Thyroid gland (tissue), 4 donors: ENCODE data around the gene PAGE5. TPM values are rescaled to one million over a fixed set of nuclear protein-coding genes. Genes with fewer than 3 reads are reported as not detected.

Experiments used
- DNase-seq, 2 donors: peaks; one replicate each; pipeline ENCODE4 v3.0.0-alpha.2; 2019
- H3K27ac ChIP-seq, 3 donors: fragments of 200-600 bp; sonication (generic); 1 replicate in 2 of 3; 2 replicates in 1 of 3; pipeline ENCODE4 v1.5.1; 2016 to 2019; ENCODE audit warnings: mild to moderate bottlenecking in 1 of 3, moderate library complexity in 1 of 3
- H3K27me3 ChIP-seq: fragments of 200-600 bp; sonication (generic); one replicate; pipeline ENCODE4 v1.5.1; 2019
- H3K36me3 ChIP-seq, 2 donors: fragments of 200-600 bp; sonication (generic); one replicate each; pipeline ENCODE4 v1.5.1; 2016 to 2019
- H3K4me1 ChIP-seq, 2 donors: fragments of 200-600 bp; sonication (generic); one replicate each; pipeline ENCODE4 v1.5.1; 2017 to 2019
- H3K4me3 ChIP-seq, 3 donors: fragments of 200-600 bp; sonication (generic); replicated peaks in 1 of 3; 1 replicate in 2 of 3; 2 replicates in 1 of 3; pipeline ENCODE4 v1.5.1; 2016; ENCODE audit warnings: mild to moderate bottlenecking in 1 of 3
- H3K9me3 ChIP-seq: fragments of 200-600 bp; sonication (generic); one replicate; pipeline ENCODE4 v1.5.1; 2017
- POLR2A ChIP-seq, 2 donors: fragments of 450-650 bp; IDR thresholded peaks; one replicate each; pipeline ENCODE4 v1.6.1; 2017; ENCODE audit warnings: antibody characterized with exemption in 2 of 2, mild to moderate bottlenecking in 2 of 2, moderate library complexity in 1 of 2
- WGBS, 2 donors: methylation state at CpG; one replicate each; pipeline ENCODE4 v1.1.5; 2017; 5-methylcytosine and 5-hydroxymethylcytosine counted together
- intact Hi-C: fragments of 100-400 bp; cut with DNase I; formaldehyde crosslinking; loops from one replicate; pipeline ENCODE4 v1.15.1; 2023
- total RNA-seq, 4 donors: library from RNA; depleted of rRNA; stranded (reverse); fragments of >200 nt; gene quantifications; one replicate each; pipeline ENCODE4 v1.2.3, GENCODE V29; 2016
- TF ChIP-seq, protein P1 (sequence below), 6 experiments: fragments of 200-600 bp in 3 of 6; fragments of 450-650 bp in 3 of 6; sonication (generic) in 3 of 6; IDR thresholded peaks; one replicate each; pipeline ENCODE4 v1.5.1; 2016 to 2019; ENCODE audit warnings: antibody characterized with exemption in 6 of 6, mild to moderate bottlenecking in 2 of 6, inconsistent platforms in 1 of 6, moderate library complexity in 1 of 6

Gene PAGE5
- total RNA-seq, 4 donors from 2014 or later = not detected

DNA sequence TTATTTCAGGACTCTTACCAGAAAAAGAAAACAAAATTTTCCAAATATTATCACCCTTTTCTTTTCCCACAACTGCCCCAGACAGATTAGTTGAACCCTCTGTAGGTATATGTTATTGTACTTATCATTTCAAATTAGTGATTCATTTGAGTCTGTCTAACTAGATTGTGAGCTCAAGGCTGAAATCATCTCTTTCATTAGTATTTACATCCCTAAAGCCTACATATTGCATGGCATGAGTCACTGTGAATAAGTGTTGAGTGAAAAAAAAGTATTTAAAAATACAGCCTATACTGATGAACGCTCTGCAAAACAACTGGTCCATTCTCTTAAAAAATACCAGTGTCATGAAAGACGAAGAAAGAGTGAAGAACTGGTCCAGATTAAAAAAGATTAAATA, 40.7 kb downstream of the PAGE5 start:
- WGBS, 2 donors = 89 to 91% methylated on average over 2 of the region's 2 CpGs
- TF ChIP-seq POLR2A (IDR thresholded peaks at IDR 0.05) = no peak
- TF ChIP-seq, protein P1, sequence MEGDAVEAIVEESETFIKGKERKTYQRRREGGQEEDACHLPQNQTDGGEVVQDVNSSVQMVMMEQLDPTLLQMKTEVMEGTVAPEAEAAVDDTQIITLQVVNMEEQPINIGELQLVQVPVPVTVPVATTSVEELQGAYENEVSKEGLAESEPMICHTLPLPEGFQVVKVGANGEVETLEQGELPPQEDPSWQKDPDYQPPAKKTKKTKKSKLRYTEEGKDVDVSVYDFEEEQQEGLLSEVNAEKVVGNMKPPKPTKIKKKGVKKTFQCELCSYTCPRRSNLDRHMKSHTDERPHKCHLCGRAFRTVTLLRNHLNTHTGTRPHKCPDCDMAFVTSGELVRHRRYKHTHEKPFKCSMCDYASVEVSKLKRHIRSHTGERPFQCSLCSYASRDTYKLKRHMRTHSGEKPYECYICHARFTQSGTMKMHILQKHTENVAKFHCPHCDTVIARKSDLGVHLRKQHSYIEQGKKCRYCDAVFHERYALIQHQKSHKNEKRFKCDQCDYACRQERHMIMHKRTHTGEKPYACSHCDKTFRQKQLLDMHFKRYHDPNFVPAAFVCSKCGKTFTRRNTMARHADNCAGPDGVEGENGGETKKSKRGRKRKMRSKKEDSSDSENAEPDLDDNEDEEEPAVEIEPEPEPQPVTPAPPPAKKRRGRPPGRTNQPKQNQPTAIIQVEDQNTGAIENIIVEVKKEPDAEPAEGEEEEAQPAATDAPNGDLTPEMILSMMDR (IDR thresholded peaks at IDR 0.05) = no peak
- intact Hi-C loops = no loop called here
- no peak for DNase-seq
- no peak overlapping the region for H3K4me3 ChIP-seq
- H3K27me3 ChIP-seq = no peaks in the 10 kb centered on the region
- H3K4me1 ChIP-seq = no peaks in the 10 kb centered on the region
- H3K27ac ChIP-seq = no peak overlapping the region
- H3K36me3 ChIP-seq = no peaks in the 10 kb centered on the region
- H3K9me3 ChIP-seq = no peaks in the 10 kb centered on the region

DNA sequence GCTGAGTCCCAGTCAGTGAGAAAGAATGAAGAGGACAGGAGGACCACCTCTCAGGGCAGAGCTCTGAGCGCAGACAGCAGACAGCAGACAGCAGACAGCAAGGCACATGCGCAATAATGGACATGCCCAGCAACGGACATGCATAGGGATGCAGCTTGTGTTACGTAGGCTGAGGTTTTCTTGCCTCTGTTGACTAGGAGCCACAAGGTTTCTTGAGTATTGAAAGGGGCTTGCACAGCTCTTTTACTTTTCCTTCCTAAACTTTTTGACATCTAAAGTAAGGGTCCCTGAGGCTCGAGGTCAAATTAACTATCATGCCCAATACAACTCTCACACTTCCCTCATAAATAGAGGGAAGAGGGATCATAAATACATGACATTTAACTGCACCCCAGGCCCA, 44.7 kb downstream of the PAGE5 start, which contains the start of gene PAGE3:
Gene PAGE3 (minus strand): TSS at position 101 of the 400 bp plus-strand sequence. CDS start 1,013 bp downstream, outside the sequence.
- H3K4me3 ChIP-seq = no peak within 1 kb of the TSS
- H3K4me1 ChIP-seq = no peaks in the 10 kb centered on the region
- no peaks in the 10 kb centered on the region for H3K36me3 ChIP-seq
- intact Hi-C loops = no loop called here
- H3K27me3 ChIP-seq = no peaks in the 10 kb centered on the region
- DNase-seq = no peak
- WGBS, 2 donors = 87 to 100% methylated on average over 2 to 5 of the region's 5 CpGs
- H3K9me3 ChIP-seq = no peaks in the 10 kb centered on the region
- no peak for TF ChIP-seq POLR2A (IDR thresholded peaks at IDR 0.05)
- TF ChIP-seq, protein P1 (IDR thresholded peaks at IDR 0.05) = no peak
- no peak within 1 kb of the TSS for H3K27ac ChIP-seq

Other genes with a start within 250 kb of the PAGE5 start
- 1 to 10 TPM in 2 of 4 donors, under 1 TPM in 2; 0.56 to 1.3 (median 0.93) TPM for gene PFKFB1, start 226.2 kb upstream of the PAGE5 start, total RNA-seq
- 10 to 100 TPM in 2 of 4 donors, 1 to 10 TPM in 2; 7.0 to 13.9 (median 9.7) TPM for gene APEX2, start 220.0 kb upstream of the PAGE5 start, total RNA-seq
- not detected for gene ALAS2, start 189.4 kb upstream of the PAGE5 start, total RNA-seq
- gene PAGE2B, start 145.3 kb upstream of the PAGE5 start, total RNA-seq = not detected
- gene PAGE2, start 131.3 kb upstream of the PAGE5 start, total RNA-seq = not detected
- gene PAGE3, start 44.6 kb downstream of the PAGE5 start, total RNA-seq = not detected
- gene MAGEH1, start 231.8 kb downstream of the PAGE5 start, total RNA-seq = 10 to 100 TPM; 34.5 to 74.0 (median 54.4) TPM